Jurkat, Clone E6-1 (cell line): Measurements from ENCODE around the gene SUMF1.
"Not testable (repeated sequence)": the region's sequence is repeated elsewhere in the genome, so short reads cannot be mapped to it uniquely, and the experiment has no call there.

ENCODE experiments used
- DNase-seq: peaks from one replicate; pipeline ENCODE4 v3.0.0-alpha.2; 2011; ENCODE audit warnings: low read depth, low spot score
- H3K4me3 ChIP-seq: 2 replicates; pipeline ENCODE4 v1.5.1; 2011; ENCODE audit warnings: mild to moderate bottlenecking, low read length, control low read depth, moderate library complexity

SUMF1 gene

DNA sequence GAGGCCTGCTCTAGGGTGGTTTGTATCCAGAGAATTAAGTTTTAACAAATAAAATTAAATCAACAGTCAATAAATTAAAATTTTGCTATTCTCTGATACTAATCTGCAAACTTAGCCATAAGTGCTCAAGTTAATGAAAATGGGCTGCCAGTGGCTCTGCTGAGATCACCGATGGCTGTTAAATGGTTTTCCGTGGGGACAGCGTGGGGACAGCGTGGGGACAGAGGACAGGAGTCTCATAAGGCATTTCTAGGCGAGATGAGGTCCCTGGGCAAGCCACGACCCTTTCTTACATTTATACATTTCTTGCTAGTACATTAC is 110.9 kb downstream of the SUMF1 start:
- H3K4me3 ChIP-seq = no peak overlapping the region
- no peak for DNase-seq

DNA sequence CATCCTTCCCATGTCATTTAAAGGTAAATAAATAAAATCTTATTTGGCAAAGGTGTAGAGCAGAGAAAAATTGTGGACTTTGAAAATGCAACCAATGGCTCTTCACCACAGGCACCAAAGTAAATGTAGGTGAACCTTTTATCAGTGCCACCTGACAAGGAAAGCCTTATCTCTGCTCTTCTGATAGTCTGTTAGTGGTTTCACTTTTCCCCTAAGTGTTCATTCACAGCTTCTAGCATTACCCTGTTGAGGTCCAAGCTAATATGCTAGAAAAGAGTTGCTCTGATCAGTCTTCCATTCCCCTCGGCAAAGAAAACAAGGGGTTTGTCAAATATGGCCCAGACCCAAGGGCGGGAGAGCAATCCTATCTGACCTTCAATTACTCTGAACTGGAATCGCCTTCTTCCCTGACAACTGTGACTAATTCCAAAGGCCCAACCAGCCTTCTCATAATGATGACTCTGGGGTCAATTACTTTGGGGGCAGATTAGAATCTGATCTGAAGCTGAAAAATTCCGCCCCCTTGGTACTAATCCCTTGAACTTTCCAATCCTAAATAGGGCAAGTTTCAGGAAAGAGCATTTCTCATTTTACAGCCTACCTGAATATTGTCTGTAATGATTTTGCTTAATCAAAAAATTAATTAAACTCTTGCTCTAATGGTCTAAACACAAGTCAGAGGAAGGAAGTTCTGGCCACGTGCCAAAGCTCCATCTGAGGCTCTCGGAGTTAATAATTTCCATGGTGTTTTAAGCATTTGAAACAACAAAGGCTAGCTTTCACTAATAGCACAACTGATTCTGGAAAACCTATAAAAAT is 111.5 kb downstream of the SUMF1 start:
- peak; percentile 59 for DNase-seq
- no peak overlapping the region for H3K4me3 ChIP-seq

DNA sequence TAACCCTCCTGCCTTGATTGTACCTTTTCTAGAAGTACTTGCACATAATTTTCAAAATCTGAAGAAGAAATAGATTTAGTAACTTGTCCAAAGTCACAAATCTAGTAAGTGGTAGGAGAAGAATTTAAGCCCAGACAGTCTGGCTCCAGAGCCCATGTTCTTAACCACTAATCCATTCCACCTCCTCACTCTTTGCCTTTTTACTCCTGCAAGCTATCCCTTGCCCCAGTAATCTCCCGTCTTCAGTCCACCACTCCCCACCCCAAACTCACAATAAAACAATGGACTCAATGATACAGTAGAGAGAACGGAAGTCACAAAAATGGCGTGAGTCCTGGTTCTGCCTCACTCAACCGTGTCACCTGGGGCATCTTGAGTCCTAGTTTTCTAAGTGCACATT is 115.2 kb downstream of the SUMF1 start:
- no peak for DNase-seq

DNA sequence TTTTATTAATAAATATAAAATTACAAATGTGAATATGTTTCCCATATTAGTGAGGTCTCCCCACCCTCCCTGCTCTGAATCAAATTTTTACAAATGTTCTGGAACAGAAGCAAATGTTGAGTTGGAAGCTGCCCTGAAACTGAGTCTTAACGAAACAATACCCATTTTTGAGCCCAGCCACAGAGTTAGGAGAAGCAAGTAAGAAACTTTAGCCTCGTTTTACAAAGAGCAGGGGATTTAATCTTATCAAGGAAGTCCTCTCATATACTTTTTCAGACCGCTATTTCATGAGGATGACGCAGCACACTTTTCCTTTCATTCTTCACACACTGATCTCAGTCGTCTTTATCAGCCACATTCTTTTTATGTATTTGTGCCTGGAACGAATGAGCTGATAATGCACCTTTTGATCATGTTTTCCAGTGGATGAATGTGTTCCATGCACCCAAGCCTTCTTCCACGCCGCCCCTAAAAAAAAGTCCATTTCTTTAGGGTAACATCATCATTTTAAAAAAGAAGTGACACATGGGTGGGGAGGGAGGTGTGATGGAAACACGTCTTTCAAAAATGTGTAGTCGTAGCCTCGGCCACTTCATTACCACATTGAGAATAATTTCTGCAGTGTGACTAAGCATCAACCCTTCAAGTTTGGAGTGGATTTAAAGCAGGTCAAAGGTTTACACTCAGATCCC is 115.8 kb downstream of the SUMF1 start:
- H3K4me3 ChIP-seq = no peak overlapping the region

More for the DNA sequence above, 115.2 kb downstream of the SUMF1 start:
- no peak overlapping the region for H3K4me3 ChIP-seq

DNA sequence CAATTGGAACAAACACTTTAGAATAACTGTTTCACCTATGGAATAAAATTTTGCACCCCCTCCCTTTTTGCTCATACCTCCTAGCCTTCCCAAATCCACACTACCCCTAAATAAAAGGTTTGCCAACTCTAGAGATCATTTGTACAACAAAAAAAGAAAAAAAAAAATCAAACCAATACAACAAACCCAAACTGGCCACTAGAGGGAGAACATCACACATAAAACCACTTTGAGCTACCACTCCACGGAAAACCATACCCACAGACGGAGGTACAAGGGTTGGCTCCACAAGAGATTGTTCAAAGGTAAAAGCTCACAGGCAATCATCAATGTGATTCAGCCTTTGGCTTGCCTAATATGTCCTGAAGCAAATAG is 116.3 kb downstream of the SUMF1 start:
- peak; percentile 76 for DNase-seq

More for the DNA sequence above, 115.8 kb downstream of the SUMF1 start:
- no peak for DNase-seq

DNA sequence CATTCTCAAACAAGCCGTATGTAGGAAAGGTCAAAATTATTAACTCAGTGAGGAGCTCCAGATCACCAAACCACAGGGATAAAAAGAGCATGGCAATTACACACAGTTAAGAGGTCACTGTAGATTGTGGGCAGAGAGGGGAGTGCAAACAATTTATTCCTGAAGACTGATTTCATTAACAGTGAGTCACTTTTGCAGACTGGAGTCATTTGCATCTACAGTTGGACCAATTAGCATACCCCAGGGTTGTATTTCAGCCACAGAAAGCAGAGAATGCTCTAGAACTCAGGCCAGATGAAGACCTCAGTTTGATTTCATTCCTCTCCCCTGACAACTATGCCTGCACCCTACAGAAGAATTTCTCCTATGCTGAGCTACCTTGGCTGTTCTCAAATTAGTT is 123.8 kb downstream of the SUMF1 start:
- DNase-seq = no peak
- no peak overlapping the region for H3K4me3 ChIP-seq

More for the DNA sequence above, 116.3 kb downstream of the SUMF1 start:
- H3K4me3 ChIP-seq = no peak overlapping the region

DNA sequence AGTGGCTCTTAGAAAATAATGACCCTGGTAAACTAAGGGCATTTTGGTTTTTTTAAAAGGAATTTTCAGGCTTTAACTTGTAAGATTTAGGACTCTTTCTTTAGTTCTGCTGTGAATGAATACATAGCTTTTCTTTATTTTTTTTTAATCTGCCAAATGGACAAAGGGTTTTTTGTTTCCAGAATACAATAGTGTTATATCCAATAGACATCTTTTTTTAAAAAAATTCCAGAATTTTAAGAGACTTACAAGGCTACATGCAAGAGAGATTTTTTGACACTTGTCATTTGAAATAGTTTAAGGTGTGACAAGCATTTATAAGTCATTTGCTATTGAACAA is 125.8 kb downstream of the SUMF1 start:
- no peak overlapping the region for H3K4me3 ChIP-seq
- no peak for DNase-seq

DNA sequence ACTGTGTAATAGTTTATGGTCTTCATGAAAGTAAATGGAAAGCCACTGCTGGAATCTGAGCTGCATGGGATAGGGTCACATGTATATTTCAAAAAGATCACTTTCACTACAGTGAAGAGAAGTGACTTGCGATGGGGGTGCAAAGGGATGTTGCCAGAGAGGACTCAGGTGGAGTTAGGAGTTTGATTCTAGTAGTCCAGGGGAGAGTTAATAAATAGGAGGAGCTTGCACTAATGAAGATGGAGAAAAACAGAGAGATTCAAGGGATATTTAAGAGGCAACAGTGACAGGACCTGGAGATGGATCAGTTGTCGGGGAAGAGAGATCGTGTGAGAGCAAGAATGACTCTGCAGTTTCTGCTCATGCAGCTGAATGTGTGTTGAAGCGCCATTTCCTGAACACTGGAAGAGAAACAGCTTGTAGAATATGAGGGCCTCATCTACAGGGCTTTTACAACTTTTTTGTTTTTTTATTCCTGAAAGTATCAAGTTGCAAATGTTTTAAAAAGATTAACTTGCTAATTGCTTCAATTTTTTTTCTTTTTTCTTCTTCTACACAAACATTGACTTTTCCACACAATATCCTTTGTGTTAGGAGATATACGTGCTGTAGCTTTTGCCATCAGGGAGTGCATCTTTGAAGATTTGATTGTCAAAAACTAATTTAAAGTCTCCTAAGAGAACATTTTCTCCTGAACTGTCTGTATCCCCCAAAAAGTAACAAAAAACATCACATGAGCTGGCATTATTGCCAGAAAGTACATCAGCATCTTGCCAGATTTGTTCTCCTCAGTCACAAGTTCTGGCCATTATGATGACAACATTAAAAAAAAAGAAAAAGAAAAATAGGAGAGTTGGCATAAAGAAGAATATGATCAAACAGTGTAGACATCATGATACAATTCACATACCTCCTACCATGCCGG is 126.4 kb downstream of the SUMF1 start:
- no peak overlapping the region for H3K4me3 ChIP-seq
- DNase-seq = no peak

DNA sequence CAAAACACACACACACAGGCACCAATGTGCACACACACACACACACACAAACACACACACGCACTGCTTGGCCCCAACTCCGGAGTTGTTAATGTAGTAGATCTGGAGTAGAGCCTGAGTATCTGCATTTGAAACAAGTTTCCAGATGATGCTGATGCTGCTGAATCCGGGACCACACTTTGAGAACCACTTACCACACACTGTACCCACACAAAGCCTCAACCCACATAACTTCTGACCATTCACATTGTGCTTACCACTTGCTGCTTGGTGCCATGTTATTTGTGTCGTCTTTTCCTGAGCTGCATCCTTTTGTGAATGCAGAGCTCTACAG is 127.0 kb downstream of the SUMF1 start:
- H3K4me3 ChIP-seq = no peak overlapping the region
- no peak for DNase-seq

DNA sequence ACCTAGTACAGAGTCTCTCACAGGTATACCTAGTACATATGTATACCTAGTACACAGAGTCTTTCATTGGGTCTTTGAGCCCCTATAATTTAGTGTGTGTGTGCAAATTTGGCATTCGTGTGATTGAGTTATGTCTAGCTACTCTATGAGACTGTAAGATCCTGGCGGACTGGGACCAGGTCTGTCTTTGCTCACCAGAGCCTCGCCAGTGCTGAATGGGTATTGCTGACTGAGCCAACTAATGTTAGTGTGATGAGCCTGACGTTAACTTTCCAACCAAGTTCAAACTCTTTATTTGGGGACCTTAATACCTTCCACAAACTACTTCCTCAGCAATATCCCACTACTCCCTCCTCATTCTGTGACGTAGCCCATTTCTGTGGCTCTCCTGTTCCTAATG is 128.3 kb downstream of the SUMF1 start:
- H3K4me3 ChIP-seq = no peak overlapping the region
- DNase-seq = no peak

DNA sequence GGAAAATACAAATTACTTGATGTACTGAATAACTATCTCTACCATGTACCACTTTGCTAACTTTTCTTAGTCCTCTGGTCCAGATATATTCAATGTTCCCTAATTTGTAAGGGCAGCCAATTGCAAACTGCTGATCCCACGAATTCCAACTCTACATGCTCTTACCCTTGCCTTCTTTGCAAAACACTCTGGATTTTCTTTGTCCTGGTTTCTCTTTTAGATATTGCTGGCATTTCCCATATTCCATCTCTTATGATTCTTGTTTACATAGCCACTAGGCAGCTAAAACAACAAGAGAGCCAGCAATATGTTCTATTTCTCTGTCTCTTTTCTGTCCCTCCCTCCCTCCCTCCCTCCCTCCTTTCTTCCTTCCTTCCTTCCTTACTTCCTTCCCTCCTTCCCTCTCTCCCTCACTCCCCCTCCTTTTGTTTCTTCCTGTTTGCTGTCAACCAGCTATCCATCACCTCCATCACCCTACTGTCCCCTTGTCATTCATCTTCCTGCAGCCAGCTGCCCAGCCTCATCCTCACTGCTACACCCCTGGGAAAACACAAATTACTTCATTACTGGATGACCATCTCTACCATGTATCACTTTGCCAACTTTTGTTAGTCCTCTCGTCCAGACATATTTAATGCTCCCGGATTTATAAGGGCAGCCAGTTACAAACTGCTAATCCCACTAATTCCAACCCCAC is 130.1 kb downstream of the SUMF1 start:
- no peak for DNase-seq

DNA sequence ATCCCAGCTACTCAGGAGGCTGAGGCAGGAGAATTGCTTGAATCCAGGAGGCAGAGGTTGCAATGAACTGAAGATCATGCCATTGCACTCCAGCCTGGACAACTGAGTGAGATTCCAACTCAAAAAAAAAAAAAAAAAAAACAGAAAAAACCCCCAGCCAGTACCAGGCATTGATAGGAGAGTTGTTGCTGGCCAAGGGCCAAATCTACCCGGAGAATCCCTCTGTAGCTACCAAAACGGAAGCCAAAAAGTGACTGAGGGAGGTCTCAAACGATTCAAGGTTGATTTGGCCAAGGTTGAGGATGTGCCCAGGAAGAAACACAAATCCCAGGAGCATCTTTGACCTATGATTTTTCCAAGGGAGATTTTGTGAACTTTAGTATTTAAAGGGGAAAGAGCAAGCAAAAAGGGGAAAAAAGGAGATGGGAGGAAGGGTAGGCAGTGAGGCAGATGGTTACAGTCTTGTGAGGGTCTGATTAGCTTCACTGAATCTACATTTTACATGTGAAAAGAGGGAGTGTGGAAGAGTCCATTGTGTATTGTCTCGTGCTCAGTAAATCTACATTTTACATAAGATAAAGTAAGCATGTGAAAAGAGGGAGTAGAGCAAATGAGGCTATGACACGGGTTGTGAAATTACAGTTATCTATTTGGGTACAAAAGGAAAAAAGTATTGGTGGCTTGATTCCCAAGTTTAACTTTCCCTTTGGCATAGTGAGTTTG is 131.1 kb downstream of the SUMF1 start:
- no peak overlapping the region for H3K4me3 ChIP-seq
- no peak for DNase-seq

More for the DNA sequence above, 130.1 kb downstream of the SUMF1 start:
- no peak overlapping the region for H3K4me3 ChIP-seq

DNA sequence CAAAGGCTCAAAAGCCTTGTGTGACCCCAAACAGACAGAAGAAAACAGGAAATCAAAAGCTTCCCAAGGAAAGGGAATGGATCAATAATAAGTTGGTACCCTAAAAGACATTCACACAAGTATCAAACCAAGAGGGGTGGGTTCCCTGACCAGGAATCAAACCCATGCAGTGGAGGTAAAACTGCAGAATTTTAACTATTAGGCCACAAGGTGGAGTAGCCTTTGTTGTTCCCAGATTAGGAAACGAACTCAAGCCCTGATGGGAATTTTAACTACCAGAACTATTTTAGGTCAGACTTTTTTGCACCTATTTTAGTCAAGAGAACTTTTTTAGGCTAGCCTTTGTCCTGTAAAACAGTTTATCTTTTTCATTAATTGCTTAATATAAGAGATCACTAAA is 132.5 kb downstream of the SUMF1 start:
- H3K4me3 ChIP-seq = no peak overlapping the region
- no peak for DNase-seq

DNA sequence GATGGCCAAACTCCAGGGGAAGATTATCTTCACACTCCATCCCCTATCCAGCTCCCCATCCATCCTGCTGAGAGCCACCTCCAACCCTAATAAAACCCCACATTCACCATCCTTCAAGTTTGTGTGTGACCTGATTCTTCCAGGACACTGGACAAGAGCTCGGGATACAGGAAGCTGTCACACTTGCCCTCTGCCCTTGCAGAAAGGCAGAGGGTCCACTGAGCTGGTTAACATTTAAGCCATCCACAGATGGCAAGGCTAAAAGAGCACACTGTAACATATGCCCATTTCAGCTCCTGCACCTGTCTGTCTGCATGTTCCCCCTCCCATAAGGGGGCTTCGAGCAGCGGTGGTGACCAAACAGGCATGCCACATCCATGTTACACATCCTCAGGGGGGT is 134.1 kb downstream of the SUMF1 start:
- H3K4me3 ChIP-seq = no peak overlapping the region
- no peak for DNase-seq

DNA sequence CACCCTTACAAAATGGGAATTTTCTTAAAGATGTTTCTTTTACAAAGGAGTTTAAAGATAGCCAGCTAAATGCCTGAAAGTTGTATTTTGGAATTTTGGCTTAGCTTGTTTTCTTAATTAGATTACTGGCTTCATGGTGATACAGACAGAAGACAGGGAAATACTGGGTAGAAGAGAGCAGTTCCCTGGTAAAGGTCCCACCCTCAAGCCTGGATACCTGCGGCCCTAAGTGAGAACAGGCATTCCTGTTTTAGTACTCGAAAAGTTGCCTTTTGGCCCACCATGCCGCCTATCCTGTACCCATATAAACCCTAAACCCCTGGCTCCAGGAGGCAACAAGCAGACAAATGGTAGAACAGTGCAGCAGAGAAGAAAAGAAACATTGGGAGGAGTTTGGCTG is 134.5 kb downstream of the SUMF1 start:
- no peak for DNase-seq
- H3K4me3 ChIP-seq = no peak overlapping the region

DNA sequence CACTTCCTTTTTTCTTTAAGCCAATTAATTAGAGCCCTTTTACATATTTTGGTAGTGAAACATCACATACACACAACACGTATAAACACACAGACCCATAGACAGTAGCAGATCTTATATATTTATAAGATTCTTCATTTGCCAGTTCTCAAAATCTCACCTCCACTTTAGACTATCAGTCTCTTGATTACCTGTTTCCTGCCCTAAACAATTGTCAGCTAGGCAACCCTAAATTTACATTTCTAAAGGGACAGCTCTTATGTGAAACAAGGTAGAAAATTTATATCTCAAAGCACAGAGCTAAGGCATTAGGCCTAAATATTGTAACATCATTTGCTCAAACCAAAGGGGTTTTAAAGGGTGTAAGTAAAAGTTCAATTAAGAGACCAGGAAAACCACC is 135.0 kb downstream of the SUMF1 start:
- no peak overlapping the region for H3K4me3 ChIP-seq
- no peak for DNase-seq

DNA sequence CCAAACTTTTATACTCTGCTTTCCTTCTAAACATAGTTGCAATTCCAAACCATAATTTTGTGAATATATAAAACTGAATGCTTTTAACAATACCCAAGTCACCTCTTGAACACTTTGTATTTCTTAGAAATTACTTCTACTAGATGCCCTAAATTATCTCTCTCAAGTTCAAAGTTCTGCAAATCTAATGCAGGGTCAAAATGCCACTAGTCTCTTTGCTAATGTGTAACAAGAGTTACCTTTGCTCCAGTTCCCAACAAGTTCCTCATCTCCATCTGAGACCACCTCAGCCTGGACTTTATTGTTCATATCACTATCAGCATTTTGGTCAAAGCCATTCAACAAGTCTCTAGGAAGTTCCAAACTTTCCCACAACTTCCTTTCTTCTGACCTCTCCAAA is 137.3 kb downstream of the SUMF1 start:
- not testable (repeated sequence) for DNase-seq, H3K4me3 ChIP-seq

DNA sequence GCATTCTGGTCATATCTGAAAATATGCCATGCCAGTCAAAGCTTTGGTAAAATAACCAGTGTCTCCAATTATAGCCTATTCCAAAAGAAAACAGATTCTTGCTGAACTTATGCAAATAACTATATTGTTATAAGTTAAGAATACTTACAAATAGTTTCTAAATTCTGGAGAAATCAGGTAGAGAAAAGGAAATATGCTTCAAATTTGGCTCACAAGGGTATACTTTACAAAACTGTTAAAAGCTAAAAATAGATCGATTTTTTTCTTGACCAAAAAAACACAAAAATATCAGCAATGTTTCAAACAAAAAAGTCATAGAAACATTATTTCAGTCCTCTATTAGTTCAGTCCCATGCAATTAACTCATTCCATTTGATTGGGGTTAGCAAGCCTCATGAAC is 140.2 kb downstream of the SUMF1 start:
- DNase-seq = no peak
- H3K4me3 ChIP-seq = no peak overlapping the region
